Skeletal muscle satellite cell (primary cell): ENCODE results near the gene FSIP1.

Source experiments
- H3K27me3 ChIP-seq: 2 replicates; pipeline ENCODE4 v1.7.0; 2013; ENCODE audit warnings: low read length; ENCODE audit not compliant: control insufficient read depth, insufficient read depth
- H3K36me3 ChIP-seq: 2 replicates; pipeline ENCODE4 v1.7.0; 2013; ENCODE audit warnings: mild to moderate bottlenecking, control low read depth, low read length; ENCODE audit not compliant: insufficient read depth
- H3K4me1 ChIP-seq: 2 replicates; pipeline ENCODE4 v1.7.0; 2013; ENCODE audit warnings: low read length; ENCODE audit not compliant: control insufficient read depth, insufficient read depth
- H3K4me2 ChIP-seq: 2 replicates; pipeline ENCODE4 v1.7.0; 2013; ENCODE audit warnings: mild to moderate bottlenecking, low read length
- H3K4me3 ChIP-seq: 2 replicates; pipeline ENCODE4 v1.7.0; 2013; ENCODE audit warnings: low read length
- H3K9ac ChIP-seq: 2 replicates; pipeline ENCODE4 v1.7.0; 2013; ENCODE audit warnings: mild to moderate bottlenecking, low read depth, low read length, moderate library complexity
- H3K9me3 ChIP-seq: replicated peaks from 2 replicates; pipeline ENCODE4 v1.7.0; 2013; ENCODE audit warnings: mild to moderate bottlenecking, control low read depth, low read length

The FSIP1 gene

DNA sequence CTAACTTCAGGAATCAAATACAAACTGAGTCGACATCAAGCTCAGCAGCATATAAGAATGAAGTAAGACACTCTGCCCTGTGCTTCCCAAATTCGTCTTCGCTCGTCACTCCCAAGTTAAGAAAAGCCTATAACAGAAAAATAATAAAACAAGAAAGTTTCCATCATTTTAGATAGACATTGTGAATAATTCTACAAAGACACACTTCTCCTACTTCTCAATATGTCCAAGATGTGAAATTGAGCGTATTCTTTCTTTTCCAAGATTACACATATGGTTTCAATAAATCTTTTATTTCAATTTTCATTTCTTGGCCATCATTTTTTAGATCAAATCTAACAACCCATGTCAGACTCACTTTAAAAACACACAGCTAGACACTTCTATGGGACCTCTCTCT, 85.1 kb downstream of the FSIP1 start:
- no peaks in the 10 kb centered on the region for H3K36me3 ChIP-seq
- H3K9me3 ChIP-seq: no peaks in the 10 kb centered on the region
- no peak overlapping the region for H3K4me3 ChIP-seq
- no peak overlapping the region for H3K4me2 ChIP-seq
- no peaks in the 10 kb centered on the region for H3K4me1 ChIP-seq
- no peak overlapping the region for H3K9ac ChIP-seq
- H3K27me3 ChIP-seq: no peaks in the 10 kb centered on the region

DNA sequence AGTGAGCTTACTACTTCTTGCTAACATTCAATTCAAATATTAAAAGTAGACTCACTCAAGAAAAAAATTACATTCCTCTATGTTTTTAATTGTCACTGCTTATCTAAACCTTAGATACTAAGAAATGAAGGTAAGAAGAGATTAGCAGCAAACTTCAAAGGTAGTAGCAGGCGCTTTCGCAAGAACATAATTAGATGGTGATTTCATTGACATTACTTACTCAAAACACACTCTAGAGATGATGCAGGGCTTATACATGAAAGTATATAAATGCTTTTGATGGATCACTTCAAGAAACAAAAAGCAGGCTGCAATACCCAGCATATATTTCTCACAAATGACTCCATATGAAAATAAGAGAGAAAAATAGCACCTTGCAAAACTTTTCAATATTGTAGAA, 86.8 kb downstream of the FSIP1 start:
- Histone ChIP-seq H3K4me3 (no peak overlapping the region), H3K4me2 (no peak overlapping the region), H3K4me1 (no peaks in the 10 kb centered on the region), H3K36me3 (no peaks in the 10 kb centered on the region), H3K9me3 (no peaks in the 10 kb centered on the region), H3K27me3 (no peaks in the 10 kb centered on the region), H3K9ac (no peak overlapping the region)

DNA sequence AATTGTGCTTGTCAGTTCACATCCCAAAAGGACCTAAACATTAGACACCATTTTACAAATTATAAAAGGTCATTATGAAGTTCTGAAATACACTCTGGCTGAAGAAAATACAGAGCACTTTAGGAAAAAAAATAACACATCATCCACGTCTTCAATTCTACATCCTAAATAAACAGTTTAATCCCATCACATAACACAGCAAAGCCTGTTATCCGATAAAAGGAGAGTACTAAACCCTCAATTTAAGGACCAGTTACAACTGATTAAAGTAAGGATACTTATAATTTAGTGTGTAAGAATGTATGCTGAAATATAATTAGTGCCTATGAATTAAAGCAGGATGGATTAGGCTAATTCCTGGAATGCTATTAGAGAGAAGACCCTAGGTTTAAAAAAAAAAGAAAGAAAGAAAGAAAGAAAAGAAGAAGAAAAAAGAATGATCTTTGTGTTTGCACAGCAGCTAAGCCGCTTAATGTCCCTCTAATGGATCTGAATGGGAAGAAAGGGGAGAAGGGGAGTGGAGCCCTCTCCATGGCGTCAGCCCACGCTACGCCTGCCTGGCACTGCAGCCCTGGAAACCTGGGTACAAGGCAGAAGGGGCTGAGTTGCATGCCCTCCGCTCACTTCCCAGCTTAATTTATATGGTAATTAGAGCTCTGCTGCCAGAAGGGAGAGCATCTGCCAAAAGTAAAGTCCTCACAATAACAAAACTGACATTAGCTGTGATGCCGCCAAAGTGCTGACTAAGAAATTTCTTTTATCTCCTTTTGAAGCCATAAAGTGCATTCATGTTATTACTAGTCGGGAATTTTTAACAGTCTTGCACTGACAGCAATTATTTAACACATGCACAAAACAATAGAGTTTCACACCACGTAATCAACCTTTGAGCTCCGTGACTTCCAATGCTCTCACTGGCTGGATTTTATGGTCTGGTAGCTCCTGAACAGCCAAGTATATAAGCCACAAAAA, 90.0 kb downstream of the FSIP1 start:
- Histone ChIP-seq H3K9ac (no peak overlapping the region), H3K27me3 (no peaks in the 10 kb centered on the region), H3K9me3 (no peaks in the 10 kb centered on the region), H3K36me3 (no peaks in the 10 kb centered on the region), H3K4me1 (no peaks in the 10 kb centered on the region), H3K4me2 (no peak overlapping the region), H3K4me3 (no peak overlapping the region)

DNA sequence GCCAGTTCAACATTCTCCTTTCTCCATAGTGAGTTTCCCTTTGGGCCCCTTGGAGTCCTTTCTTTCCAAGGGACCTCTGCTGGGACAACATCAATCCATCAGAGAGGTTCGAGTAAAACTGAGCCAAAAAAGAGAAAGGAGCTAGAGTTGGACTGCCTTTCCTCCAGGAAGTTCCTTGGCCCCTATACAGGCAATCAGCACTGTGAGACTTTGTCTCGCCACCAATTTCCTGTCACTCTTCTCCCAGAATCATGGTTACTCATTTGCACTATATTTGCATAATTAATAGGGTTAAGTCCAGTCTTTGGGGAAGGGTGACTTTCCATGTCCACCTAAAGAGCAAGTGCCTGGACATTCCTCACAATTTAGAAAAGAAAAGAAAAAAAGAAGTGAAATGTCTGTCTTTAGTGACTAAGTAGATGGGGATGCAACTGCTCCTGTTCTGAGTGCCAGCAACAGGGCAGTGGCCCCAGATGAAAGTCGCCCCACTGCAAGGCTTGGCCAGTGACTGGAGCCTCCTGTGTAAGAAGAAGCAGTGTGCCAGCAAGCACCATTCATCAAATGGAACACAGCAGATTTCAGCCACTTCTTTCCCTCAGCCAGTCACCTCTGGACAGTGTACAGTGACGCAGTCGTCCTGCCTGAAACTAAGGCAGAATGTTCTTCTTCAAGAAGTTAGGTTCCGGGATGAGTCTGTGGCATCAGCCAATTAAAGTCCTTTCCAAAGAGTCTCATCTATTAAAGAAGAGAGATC, 91.6 kb downstream of the FSIP1 start:
- Histone ChIP-seq H3K27me3 (no peaks in the 10 kb centered on the region), H3K9me3 (no peaks in the 10 kb centered on the region), H3K4me3 (no peak overlapping the region), H3K4me2 (no peak overlapping the region), H3K36me3 (no peaks in the 10 kb centered on the region), H3K9ac (no peak overlapping the region), H3K4me1 (no peaks in the 10 kb centered on the region)

DNA sequence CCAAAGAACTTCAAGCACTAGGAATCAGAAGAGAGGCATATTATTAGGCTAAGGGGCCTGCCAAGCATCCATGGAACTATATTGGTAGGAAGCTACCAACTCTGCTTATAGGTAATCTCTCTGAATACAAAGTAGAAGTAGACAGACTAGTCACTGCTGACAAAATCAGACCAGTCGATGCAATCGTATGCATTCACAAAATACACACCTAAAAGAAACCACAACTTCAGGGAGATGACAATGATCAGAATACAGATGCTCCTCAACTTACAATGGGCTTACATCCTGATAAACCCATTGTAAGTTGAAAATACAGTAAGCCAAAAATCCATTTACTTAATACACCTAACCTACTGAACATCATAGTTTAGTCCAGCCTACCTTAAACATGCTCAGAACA, 94.7 kb downstream of the FSIP1 start:
- H3K9ac ChIP-seq: no peak overlapping the region
- H3K4me3 ChIP-seq: no peak overlapping the region
- H3K4me2 ChIP-seq: no peak overlapping the region
- H3K36me3 ChIP-seq: no peaks in the 10 kb centered on the region
- no peaks in the 10 kb centered on the region for H3K9me3 ChIP-seq
- no peaks in the 10 kb centered on the region for H3K27me3 ChIP-seq
- H3K4me1 ChIP-seq: peaks cover 4% of the 10 kb centered on the region

DNA sequence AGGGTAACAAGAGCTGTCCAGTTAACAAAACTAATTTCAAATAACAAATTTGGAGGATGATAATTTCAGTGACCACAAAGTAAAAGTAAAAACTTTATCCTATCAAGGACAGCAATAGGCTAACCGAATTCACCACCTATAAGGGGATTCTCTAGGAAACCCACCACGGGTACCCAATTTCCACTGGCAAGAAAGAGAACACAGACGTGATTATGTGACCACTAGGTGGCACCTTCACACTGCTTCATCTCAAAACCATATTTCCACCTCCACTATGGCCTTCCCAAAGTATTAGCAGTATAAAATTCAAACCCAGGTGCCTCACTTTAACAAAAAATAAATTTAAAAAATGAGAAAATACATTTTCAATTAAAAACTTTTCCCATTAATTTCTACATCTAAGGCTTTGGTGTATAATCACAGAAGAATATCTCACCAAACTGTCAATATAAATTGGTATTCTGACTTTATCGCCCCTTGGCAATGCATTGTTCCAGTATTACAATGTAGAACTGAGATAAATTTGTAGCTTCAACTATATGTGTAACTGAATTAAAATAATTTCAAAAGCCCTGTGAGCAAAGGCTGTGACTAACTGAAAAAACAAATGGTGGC, 96.5 kb downstream of the FSIP1 start:
- H3K4me3 ChIP-seq: no peak overlapping the region
- no peaks in the 10 kb centered on the region for H3K27me3 ChIP-seq

DNA sequence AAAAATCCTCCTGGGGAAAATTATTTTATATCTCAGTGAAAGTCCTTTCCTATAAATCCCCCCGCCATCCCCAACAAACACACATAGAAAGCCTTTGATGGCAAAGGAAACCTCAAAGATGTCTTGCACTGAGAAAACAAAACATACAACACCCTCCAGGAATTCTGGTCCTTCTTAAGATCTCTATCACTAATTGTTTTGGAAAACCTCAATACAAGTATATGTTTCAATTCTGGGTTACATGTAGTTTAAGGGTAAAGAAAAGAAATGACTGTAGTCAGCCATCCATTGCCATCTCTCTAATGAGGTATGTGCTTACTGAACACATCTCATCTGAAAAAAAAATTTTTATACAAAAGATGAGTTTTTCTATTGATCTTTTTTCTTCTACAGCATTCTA, 97.3 kb downstream of the FSIP1 start:
- H3K4me1 ChIP-seq: peaks cover 14% of the 10 kb centered on the region
- no peak overlapping the region for H3K4me3 ChIP-seq
- no peak overlapping the region for H3K4me2 ChIP-seq
- no peaks in the 10 kb centered on the region for H3K27me3 ChIP-seq
- H3K9ac ChIP-seq: no peak overlapping the region
- H3K9me3 ChIP-seq: no peaks in the 10 kb centered on the region
- H3K36me3 ChIP-seq: no peaks in the 10 kb centered on the region

More for the DNA sequence above, 96.5 kb downstream of the FSIP1 start:
- no peak overlapping the region for H3K4me2 ChIP-seq
- H3K36me3 ChIP-seq: no peaks in the 10 kb centered on the region
- H3K9ac ChIP-seq: no peak overlapping the region
- H3K4me1 ChIP-seq: peaks cover 14% of the 10 kb centered on the region
- H3K9me3 ChIP-seq: no peaks in the 10 kb centered on the region

DNA sequence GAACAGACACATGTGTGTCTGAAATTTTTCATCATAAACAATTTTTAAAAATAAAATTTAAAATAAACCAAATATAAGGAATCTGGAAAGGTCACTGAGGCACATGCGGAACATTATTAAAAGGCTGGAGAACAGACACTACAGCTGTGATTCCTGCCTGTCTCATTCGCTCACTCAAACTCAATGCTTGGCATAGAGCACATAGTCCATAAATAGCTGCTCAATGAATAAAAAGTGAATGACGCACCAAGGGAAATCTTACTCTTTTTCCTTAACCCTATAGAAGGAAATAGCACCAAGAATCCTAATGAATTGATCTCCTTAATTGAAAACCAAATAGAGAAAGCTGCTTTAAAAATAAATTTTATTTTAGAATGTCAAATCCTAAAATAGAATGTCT, 98.4 kb downstream of the FSIP1 start:
- Histone ChIP-seq H3K27me3 (no peaks in the 10 kb centered on the region), H3K4me2 (no peak overlapping the region), H3K9me3 (no peaks in the 10 kb centered on the region), H3K4me1 (peaks cover 14% of the 10 kb centered on the region), H3K9ac (no peak overlapping the region), H3K4me3 (no peak overlapping the region), H3K36me3 (no peaks in the 10 kb centered on the region)

DNA sequence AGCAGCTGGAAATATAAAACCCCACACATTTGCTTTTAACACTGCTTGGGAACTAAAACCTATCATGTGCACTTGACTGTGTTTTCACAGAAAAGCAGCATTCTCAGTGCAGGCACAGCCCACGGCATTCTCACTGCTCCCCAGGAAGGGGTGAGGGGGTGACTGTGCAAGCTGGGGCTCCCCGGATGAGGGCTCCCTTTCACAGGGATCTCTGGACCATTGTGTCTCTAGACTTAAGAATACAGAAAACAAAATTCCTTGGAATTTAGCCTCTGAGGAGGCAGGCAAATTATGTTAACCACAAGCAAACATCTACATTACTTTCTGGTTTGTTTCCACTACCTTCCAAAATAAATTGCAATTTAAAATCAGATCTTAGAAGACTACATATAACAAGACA, 100.3 kb downstream of the FSIP1 start:
- Histone ChIP-seq H3K4me2 (no peak overlapping the region), H3K9ac (no peak overlapping the region), H3K9me3 (no peaks in the 10 kb centered on the region), H3K4me1 (peaks cover 14% of the 10 kb centered on the region), H3K27me3 (no peaks in the 10 kb centered on the region), H3K4me3 (no peak overlapping the region), H3K36me3 (no peaks in the 10 kb centered on the region)

DNA sequence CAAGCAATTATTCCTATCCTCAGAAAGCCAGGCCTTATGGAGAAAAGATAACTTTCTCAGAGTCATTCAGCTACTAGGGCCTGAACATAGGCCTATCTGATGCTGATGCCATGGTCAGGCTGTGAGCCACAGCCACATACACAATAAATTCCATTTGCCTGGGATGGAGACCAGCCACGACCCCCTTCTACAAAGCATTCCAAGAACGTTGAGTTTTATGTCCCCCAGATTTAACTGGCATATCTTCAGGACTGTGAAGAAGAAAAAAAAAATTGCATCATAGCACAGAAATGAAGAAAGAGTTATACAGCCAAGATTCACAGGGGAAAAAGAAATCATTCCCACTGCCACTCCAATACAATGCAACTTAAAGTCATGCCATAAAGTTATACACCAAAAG, 101.8 kb downstream of the FSIP1 start:
- Histone ChIP-seq H3K9ac (peak overlapping the region; percentile 14), H3K36me3 (no peaks in the 10 kb centered on the region), H3K9me3 (no peaks in the 10 kb centered on the region), H3K27me3 (no peaks in the 10 kb centered on the region), H3K4me2 (no peak overlapping the region), H3K4me1 (peaks cover 14% of the 10 kb centered on the region), H3K4me3 (no peak overlapping the region)

DNA sequence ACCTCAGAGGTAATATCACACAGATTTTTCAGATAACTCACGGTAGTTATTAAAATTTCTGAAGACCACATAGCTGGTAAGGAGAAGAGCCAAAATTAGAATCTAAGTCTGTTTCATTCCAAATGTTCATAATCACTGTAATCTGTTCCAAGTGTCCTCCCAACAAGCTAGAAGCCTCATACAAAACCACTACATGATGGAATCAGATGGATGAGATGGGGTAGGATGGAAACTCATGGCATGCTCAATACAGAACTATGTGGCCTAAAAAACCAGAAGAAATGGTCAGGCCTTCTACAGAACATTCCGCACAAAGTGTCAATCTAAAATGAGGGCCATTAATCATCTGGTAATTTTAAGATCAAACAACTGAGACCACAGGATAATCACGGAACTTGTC, 110.0 kb downstream of the FSIP1 start:
- H3K36me3 ChIP-seq: no peaks in the 10 kb centered on the region
- H3K4me2 ChIP-seq: no peak overlapping the region
- H3K27me3 ChIP-seq: no peaks in the 10 kb centered on the region
- no peak overlapping the region for H3K9ac ChIP-seq
- no peaks in the 10 kb centered on the region for H3K9me3 ChIP-seq
- H3K4me1 ChIP-seq: peaks cover 2% of the 10 kb centered on the region
- H3K4me3 ChIP-seq: no peak overlapping the region
